SK-N-SH treated with all-trans-retinoic acid at 6 μM for 48 hours (cell line): Measurements from ENCODE around the gene ZKSCAN4.

Experiments
- ATAC-seq: fragments of 200-7000 bp; cut with Tn5 transposase; 3 replicates; pipeline ENCODE4 v1.9.1; 2020; ENCODE audit warnings: mild to moderate bottlenecking, moderate library complexity
- ARNTL ChIP-seq: fragments of 450-650 bp; formaldehyde crosslinking; IDR thresholded peaks from 2 replicates; pipeline ENCODE4 v1.5.0; 2020; ENCODE audit warnings: low read depth, mild to moderate bottlenecking, moderate library complexity, borderline replicate concordance
- CSDC2 ChIP-seq: fragments of 250-450 bp; sonication (Bioruptor Pico); IDR thresholded peaks from 2 replicates; pipeline ENCODE4 v1.5.0; 2020; ENCODE audit warnings: mild to moderate bottlenecking, moderate library complexity
- CSRNP3 ChIP-seq: fragments of 250-450 bp; sonication (Bioruptor Pico); IDR thresholded peaks from 2 replicates; pipeline ENCODE4 v1.5.1; 2021; ENCODE audit warnings: mild to moderate bottlenecking, moderate library complexity
- GLIS3 ChIP-seq: fragments of 250-450 bp; sonication (Bioruptor Pico); IDR thresholded peaks from 2 replicates; pipeline ENCODE4 v1.5.0; 2020; ENCODE audit warnings: mild to moderate bottlenecking, moderate library complexity
- ISL1 ChIP-seq: fragments of 250-450 bp; sonication (Bioruptor Pico); IDR thresholded peaks from 2 replicates; pipeline ENCODE4 v2.1.2; 2022; ENCODE audit warnings: mild to moderate bottlenecking, moderate library complexity
- PPARA ChIP-seq: fragments of 250-450 bp; sonication (Bioruptor Pico); IDR thresholded peaks from 2 replicates; pipeline ENCODE4 v1.5.0; 2020; ENCODE audit warnings: mild to moderate bottlenecking, borderline replicate concordance
- RARB ChIP-seq: fragments of 250-450 bp; sonication (Bioruptor Pico); IDR thresholded peaks from 2 replicates; pipeline ENCODE4 v1.8.0; 2021; ENCODE audit warnings: mild to moderate bottlenecking, moderate library complexity
- SNAI2 ChIP-seq: fragments of 250-450 bp; sonication (Bioruptor Pico); IDR thresholded peaks from 2 replicates; pipeline ENCODE4 v1.5.0; 2020; ENCODE audit warnings: mild to moderate bottlenecking, moderate library complexity
- TCF4 ChIP-seq: fragments of 250-450 bp; sonication (Bioruptor Pico); IDR thresholded peaks from 2 replicates; pipeline ENCODE4 v1.8.0; 2021; ENCODE audit warnings: mild to moderate bottlenecking, moderate library complexity, borderline replicate concordance
- TOX ChIP-seq: fragments of 250-450 bp; sonication (Bioruptor Pico); IDR thresholded peaks from 2 replicates; pipeline ENCODE4 v1.8.0; 2021; ENCODE audit warnings: mild to moderate bottlenecking, moderate library complexity, borderline replicate concordance
- TSHZ2 ChIP-seq: fragments of 250-450 bp; sonication (Bioruptor Pico); IDR thresholded peaks from 2 replicates; pipeline ENCODE4 v1.5.0; 2020; ENCODE audit warnings: mild to moderate bottlenecking, moderate library complexity
- ZC3H10 ChIP-seq: fragments of 250-450 bp; sonication (Bioruptor Pico); IDR thresholded peaks from 2 replicates; pipeline ENCODE4 v1.5.1; 2021; ENCODE audit warnings: mild to moderate bottlenecking, moderate library complexity
- ZFP3 ChIP-seq: fragments of 250-450 bp; sonication (Bioruptor Pico); IDR thresholded peaks from 2 replicates; pipeline ENCODE4 v1.5.0; 2020; ENCODE audit warnings: mild to moderate bottlenecking, moderate library complexity
- ZFP30 ChIP-seq: fragments of 450-650 bp; formaldehyde crosslinking; IDR thresholded peaks from 2 replicates; pipeline ENCODE4 v1.5.0; 2022; ENCODE audit warnings: mild to moderate bottlenecking, moderate library complexity
- ZNF565 ChIP-seq: fragments of 450-650 bp; formaldehyde crosslinking; conservative IDR thresholded peaks from 2 replicates; pipeline ENCODE4 v1.5.0; 2020; ENCODE audit warnings: low read depth, mild to moderate bottlenecking, moderate library complexity
- ZNF70 ChIP-seq: fragments of 450-650 bp; formaldehyde crosslinking; IDR thresholded peaks from 2 replicates; pipeline ENCODE4 v1.5.0; 2020; ENCODE audit warnings: mild to moderate bottlenecking, moderate library complexity
- ZNF8 ChIP-seq: fragments of 450-650 bp; formaldehyde crosslinking; IDR thresholded peaks from 2 replicates; pipeline ENCODE4 v1.5.0; 2020; ENCODE audit warnings: mild to moderate bottlenecking, moderate library complexity
- TF ChIP-seq, protein P1 (sequence below): fragments of 250-450 bp; sonication (Bioruptor Pico); IDR thresholded peaks from 2 replicates; pipeline ENCODE4 v1.8.0; 2021; ENCODE audit warnings: low read depth, mild to moderate bottlenecking, moderate library complexity, borderline replicate concordance
- TF ChIP-seq, protein P2 (sequence below): fragments of 250-450 bp; sonication (Bioruptor Pico); IDR thresholded peaks from 2 replicates; pipeline ENCODE4 v1.8.0; 2020; ENCODE audit warnings: mild to moderate bottlenecking, moderate library complexity, borderline replicate concordance

Gene ZKSCAN4

DNA sequence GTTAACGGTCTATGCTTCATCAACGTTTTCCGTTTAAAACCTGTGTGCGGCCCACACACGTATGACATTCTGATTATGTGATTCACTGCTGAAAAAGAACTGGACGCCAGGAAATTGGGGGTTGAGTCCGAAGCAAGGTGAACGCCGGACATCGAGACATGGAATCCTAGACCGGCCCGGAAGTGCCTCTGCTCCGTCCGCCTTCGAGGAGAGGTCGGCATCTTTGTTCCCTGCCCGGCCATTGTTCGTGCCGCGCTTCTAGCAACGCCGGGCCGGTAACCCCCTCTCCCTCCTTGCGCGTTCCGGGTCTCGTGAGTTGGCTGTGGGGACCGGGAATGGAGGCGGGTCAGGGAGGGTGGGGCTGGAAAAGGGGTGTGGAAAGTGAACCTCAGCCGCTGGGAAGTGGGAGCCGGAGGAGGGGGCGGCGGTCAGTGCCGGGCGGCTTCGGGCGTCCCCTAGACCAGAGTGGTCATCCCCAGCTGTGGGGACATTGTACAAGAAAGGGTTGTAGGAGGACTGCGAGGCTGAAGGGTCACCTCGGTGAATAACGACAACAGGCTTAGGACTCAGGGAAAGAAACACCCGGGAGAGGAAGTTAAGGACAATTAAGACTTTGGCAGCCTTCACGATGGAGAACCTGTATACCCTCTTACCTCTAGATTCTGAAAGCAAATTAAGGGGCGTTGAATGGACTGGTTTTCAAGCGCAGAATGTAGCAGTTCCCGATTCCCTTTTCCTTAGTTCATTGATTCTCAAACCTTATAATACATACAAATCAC is 26.8 kb downstream of the ZKSCAN4 start, which contains the start of gene ZSCAN9:
ZSCAN9 (plus strand) TSS at position 220 of the 779 bp plus-strand sequence. CDS start 1,810 bp downstream, outside the sequence.
- peak; percentile 98 for ATAC-seq
- TF ChIP-seq SNAI2 (CRISPR knock-in tag), result peak; percentile 70; the same call in 1 of the 2 replicates
- no peak for TF ChIP-seq PPARA (CRISPR knock-in tag)
- no peak for TF ChIP-seq GLIS3 (CRISPR knock-in tag)
- TF ChIP-seq, protein P1, sequence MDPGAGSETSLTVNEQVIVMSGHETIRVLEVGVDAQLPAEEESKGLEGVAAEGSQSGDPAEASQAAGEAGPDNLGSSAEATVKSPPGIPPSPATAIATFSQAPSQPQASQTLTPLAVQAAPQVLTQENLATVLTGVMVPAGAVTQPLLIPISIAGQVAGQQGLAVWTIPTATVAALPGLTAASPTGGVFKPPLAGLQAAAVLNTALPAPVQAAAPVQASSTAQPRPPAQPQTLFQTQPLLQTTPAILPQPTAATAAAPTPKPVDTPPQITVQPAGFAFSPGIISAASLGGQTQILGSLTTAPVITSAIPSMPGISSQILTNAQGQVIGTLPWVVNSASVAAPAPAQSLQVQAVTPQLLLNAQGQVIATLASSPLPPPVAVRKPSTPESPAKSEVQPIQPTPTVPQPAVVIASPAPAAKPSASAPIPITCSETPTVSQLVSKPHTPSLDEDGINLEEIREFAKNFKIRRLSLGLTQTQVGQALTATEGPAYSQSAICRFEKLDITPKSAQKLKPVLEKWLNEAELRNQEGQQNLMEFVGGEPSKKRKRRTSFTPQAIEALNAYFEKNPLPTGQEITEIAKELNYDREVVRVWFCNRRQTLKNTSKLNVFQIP (CRISPR knock-in tag), result no peak
- no peak for TF ChIP-seq TCF4 (CRISPR knock-in tag)
- no peak for TF ChIP-seq ZNF70 (CRISPR knock-in tag)
- TF ChIP-seq TOX (CRISPR knock-in tag), result no peak
- TF ChIP-seq RARB, result no peak
- TF ChIP-seq, protein P2, sequence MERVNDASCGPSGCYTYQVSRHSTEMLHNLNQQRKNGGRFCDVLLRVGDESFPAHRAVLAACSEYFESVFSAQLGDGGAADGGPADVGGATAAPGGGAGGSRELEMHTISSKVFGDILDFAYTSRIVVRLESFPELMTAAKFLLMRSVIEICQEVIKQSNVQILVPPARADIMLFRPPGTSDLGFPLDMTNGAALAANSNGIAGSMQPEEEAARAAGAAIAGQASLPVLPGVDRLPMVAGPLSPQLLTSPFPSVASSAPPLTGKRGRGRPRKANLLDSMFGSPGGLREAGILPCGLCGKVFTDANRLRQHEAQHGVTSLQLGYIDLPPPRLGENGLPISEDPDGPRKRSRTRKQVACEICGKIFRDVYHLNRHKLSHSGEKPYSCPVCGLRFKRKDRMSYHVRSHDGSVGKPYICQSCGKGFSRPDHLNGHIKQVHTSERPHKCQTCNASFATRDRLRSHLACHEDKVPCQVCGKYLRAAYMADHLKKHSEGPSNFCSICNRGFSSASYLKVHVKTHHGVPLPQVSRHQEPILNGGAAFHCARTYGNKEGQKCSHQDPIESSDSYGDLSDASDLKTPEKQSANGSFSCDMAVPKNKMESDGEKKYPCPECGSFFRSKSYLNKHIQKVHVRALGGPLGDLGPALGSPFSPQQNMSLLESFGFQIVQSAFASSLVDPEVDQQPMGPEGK, result peak; percentile 23; the same call in 1 of the 2 replicates
- peak; percentile 21; the same call in 1 of the 2 replicates for TF ChIP-seq TSHZ2 (CRISPR knock-in tag)
- no peak for TF ChIP-seq CSDC2 (CRISPR knock-in tag)
- TF ChIP-seq ZFP30, result no peak
- no peak for TF ChIP-seq ZNF565
- no peak for TF ChIP-seq ISL1 (CRISPR knock-in tag)

DNA sequence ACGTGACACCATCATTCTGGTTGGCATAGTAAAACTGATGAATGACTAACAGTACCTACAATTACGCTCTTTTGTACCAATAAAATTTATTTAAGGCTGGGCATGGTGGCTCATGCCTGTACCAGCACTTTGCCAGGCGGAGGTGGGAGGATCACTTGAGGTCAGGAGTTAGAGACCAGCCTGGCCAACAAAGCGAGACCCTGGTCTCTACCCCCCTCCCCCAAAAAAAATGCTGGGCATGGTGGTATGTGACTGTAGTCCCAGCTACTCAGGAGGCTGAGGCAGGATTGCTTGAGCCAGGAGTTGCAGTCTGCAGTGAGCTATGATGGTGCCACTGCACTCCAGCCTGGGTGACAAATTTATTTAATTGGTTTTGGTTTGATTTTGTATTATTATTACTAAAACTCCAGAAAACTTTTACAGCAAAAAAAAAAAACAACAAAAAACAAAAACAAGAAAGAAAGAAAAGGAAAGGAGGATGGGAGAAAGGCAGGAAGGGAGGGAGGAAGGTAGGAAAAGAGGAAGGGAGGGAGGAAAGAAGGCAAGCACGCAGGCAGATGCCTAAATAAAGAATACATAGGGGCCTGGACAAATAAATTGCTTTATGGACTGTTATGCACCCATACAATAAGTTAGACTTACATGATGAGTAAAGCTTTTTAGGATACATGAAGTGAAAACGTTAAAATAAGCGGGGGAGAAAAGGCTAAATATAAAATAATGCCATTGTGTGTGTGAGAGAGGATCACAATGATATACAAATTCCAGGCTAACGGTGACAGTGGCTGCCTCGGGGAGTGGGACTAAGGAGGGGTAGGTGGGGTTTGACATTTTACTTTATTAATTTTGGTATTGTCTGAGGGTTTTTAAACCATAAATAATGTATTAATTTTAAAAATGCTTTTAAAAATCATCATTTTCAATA is 27.7 kb downstream of the ZKSCAN4 start:
- TF ChIP-seq, protein P2, result no peak
- TF ChIP-seq ZC3H10 (CRISPR knock-in tag), result no peak
- ATAC-seq, result no peak; the same call in 2 of the 3 replicates

DNA sequence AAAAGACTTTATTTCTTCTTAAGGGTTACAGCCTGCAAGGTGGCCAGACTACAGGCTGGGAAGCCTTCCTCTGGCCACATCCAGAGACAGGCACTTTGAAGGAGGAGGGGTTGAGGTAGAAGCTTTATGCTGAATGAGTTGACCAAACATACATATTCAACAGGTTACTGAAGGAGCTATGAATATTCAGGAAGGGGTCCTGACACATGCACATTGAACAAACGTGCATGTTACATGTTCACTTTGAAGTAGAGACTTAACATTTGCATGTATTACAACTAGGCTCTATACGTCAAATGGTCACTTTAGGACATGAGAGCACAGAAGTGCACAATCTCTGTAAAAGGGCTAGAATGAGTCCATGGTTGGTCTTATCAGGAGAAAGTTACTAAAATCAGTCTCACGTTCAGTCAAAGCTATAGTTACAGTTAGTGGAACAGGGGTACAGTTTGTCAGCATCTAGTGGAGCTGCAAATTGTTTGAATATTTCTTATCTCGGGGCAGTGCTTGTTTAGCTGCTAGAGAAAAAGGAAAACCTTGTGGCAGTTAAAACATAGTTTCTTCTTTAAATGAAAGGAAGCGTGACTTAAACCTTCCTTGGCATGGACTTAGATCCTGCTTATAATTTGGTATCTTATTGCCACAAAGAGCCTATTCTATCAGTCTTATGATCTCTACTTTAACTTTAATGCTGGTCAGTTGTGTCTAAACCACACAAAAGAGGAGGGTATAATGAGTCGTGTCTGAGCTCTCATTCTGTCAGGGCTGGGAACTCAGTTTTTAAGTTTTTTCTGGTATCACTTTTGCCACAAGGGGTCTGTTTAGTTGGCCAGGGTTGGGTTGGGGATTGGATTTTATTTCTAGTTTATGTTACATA is 31.6 kb downstream of the ZKSCAN4 start:
- ATAC-seq, result no peak
- TF ChIP-seq, protein P2, result no peak
- no peak for TF ChIP-seq TOX (CRISPR knock-in tag)
- TF ChIP-seq PPARA (CRISPR knock-in tag), result no peak
- no peak for TF ChIP-seq TCF4 (CRISPR knock-in tag)
- TF ChIP-seq GLIS3 (CRISPR knock-in tag), result no peak
- no peak for TF ChIP-seq ARNTL
- no peak for TF ChIP-seq ZFP3 (CRISPR knock-in tag)
- no peak for TF ChIP-seq ISL1 (CRISPR knock-in tag)
- TF ChIP-seq ZNF8 (CRISPR knock-in tag), result no peak
- no peak for TF ChIP-seq CSRNP3 (CRISPR knock-in tag)
